ENCODE data around the gene RIPPLY1. TPM values are rescaled to one million over a fixed set of nuclear protein-coding genes. Genes with fewer than 3 reads are reported as not detected.

Gene RIPPLY1
- total RNA-seq, 1 experiment from 2014 or later: not detected

DNA sequence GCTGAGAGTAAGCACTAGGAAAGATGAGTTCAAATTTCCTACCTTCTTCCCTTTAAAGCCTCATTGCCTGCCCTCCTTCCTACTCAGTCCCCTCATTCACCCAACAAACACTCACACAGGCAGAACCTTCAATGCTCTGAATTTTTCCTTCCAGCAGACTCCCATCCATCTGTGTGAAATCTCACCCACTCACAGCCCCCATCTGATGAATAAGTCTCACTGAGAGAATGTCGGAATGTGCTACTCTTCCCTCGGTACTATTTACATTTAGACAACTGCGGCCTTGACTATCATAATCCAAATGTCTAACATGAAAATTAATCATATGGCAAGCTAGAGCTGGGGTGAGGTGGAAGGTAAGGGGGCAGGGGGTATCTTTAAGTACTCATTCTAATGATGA, 36.4 kb upstream of the RIPPLY1 start:
- POLR2A ChIA-PET: no interaction called here
- Histone ChIP-seq H3K36me3 (ENCODE audit: control insufficient read depth, insufficient read depth, low read length) (peaks cover 1% of the 10 kb centered on the region; the same call in 1 of the 2 replicates), H3K27me3 (replicated peaks; ENCODE audit: control insufficient read depth, insufficient read depth, low read length) (no peaks in the 10 kb centered on the region), H3K4me3 (ENCODE audit: low read depth, low read length) (no peak overlapping the region), H3K9me3 (no peaks in the 10 kb centered on the region), H3K4me1 (peaks cover 7% of the 10 kb centered on the region; the same call in 1 of the 2 replicates)
- Mint-ChIP-seq H3K27ac (ENCODE audit: unreplicated experiment) (no peak overlapping the region), H3K36me3 (ENCODE audit: insufficient read depth, unreplicated experiment) (peaks cover 17% of the 10 kb centered on the region), H3K4me3 (ENCODE audit: unreplicated experiment) (no peak overlapping the region), H3K4me1 (ENCODE audit: low read depth, unreplicated experiment) (no peaks in the 10 kb centered on the region), H3K27me3 (ENCODE audit: insufficient read depth, unreplicated experiment) (no peaks in the 10 kb centered on the region), H3K9me3 (ENCODE audit: unreplicated experiment) (no peaks in the 10 kb centered on the region)
- intact Hi-C loops (cut with micrococcal nuclease; ENCODE audit: unreplicated experiment): no loop called here
- CTCF ChIA-PET: no interaction called here
- DNase-seq: no peak
- no peak for TF ChIP-seq CTCF (IDR thresholded peaks at IDR 0.05; ENCODE audit: insufficient read depth in 1 of 2, low read depth in 1 of 2, low read length in 1 of 2, severe bottlenecking in 1 of 2, unreplicated experiment in 1 of 2)
- no TSS peak for BruUV-seq (replicated peaks)

- Mint-ChIP-seq H3K9me3 (ENCODE audit: unreplicated experiment) (no peaks in the 10 kb centered on the region), H3K36me3 (ENCODE audit: insufficient read depth, unreplicated experiment) (peaks cover 23% of the 10 kb centered on the region), H3K4me3 (ENCODE audit: unreplicated experiment) (no peak overlapping the region), H3K4me1 (ENCODE audit: low read depth, unreplicated experiment) (peaks cover 10% of the 10 kb centered on the region), H3K27ac (ENCODE audit: unreplicated experiment) (no peak overlapping the region), H3K27me3 (ENCODE audit: insufficient read depth, unreplicated experiment) (no peaks in the 10 kb centered on the region)
- CTCF ChIA-PET: no interaction called here
- peaks cover 1% of the 10 kb centered on the region; the same call in 1 of the 2 replicates for H3K36me3 ChIP-seq (ENCODE audit: control insufficient read depth, insufficient read depth, low read length)
- POLR2A ChIA-PET: no interaction called here
- H3K27me3 ChIP-seq (replicated peaks; ENCODE audit: control insufficient read depth, insufficient read depth, low read length): no peaks in the 10 kb centered on the region
- TF ChIP-seq CTCF (IDR thresholded peaks at IDR 0.05; ENCODE audit: insufficient read depth in 1 of 2, low read depth in 1 of 2, low read length in 1 of 2, severe bottlenecking in 1 of 2, unreplicated experiment in 1 of 2): no peak
- DNase-seq: no peak
- H3K4me3 ChIP-seq (ENCODE audit: low read depth, low read length): no peak overlapping the region
- H3K9me3 ChIP-seq: no peaks in the 10 kb centered on the region
- intact Hi-C loops (cut with micrococcal nuclease; ENCODE audit: unreplicated experiment): no loop called here
- no TSS peak for BruUV-seq (replicated peaks)
- peaks cover 37% of the 10 kb centered on the region for H3K4me1 ChIP-seq
Measured at GRCh38 chrX:106936246-106936645, 33.1 kb upstream of the RIPPLY1 start.

GRCh38 chrX:106935175-106935574, 32.0 kb upstream of the RIPPLY1 start:
- intact Hi-C loops (cut with micrococcal nuclease; ENCODE audit: unreplicated experiment): no loop called here
- DNase-seq: no peak
- Mint-ChIP-seq H3K9me3 (ENCODE audit: unreplicated experiment) (no peaks in the 10 kb centered on the region), H3K36me3 (ENCODE audit: insufficient read depth, unreplicated experiment) (peaks cover 17% of the 10 kb centered on the region), H3K4me3 (ENCODE audit: unreplicated experiment) (no peak overlapping the region), H3K4me1 (ENCODE audit: low read depth, unreplicated experiment) (peaks cover 10% of the 10 kb centered on the region), H3K27ac (ENCODE audit: unreplicated experiment) (no peak overlapping the region), H3K27me3 (ENCODE audit: insufficient read depth, unreplicated experiment) (no peaks in the 10 kb centered on the region)
- no peak overlapping the region for H3K4me3 ChIP-seq (ENCODE audit: low read depth, low read length)
- no peaks in the 10 kb centered on the region for H3K9me3 ChIP-seq
- H3K36me3 ChIP-seq (ENCODE audit: control insufficient read depth, insufficient read depth, low read length): peaks cover 1% of the 10 kb centered on the region; the same call in 1 of the 2 replicates
- ChIA-PET POLR2A (no interaction called here), CTCF (no interaction called here)
- TF ChIP-seq CTCF (IDR thresholded peaks at IDR 0.05; ENCODE audit: insufficient read depth in 1 of 2, low read depth in 1 of 2, low read length in 1 of 2, severe bottlenecking in 1 of 2, unreplicated experiment in 1 of 2): no peak
- H3K4me1 ChIP-seq: peaks cover 47% of the 10 kb centered on the region
- H3K27me3 ChIP-seq (replicated peaks; ENCODE audit: control insufficient read depth, insufficient read depth, low read length): no peaks in the 10 kb centered on the region
- BruUV-seq (replicated peaks): no TSS peak
